H7 (cell line): Measurements from ENCODE around the gene IL3. TPM values are rescaled to one million over a fixed set of nuclear protein-coding genes. Genes with fewer than 3 reads are reported as not detected.

Experiments used
- DNase-seq: peaks from one replicate; pipeline ENCODE4 v3.0.0; 2012
- H3K27me3 ChIP-seq: 2 replicates; pipeline ENCODE4 v1.6.0; 2011; ENCODE audit warnings: mild to moderate bottlenecking, low read length; ENCODE audit not compliant: control insufficient read depth, insufficient read depth
- H3K36me3 ChIP-seq: replicated peaks from 2 replicates; pipeline ENCODE4 v1.5.1; 2011; ENCODE audit warnings: low read length; ENCODE audit not compliant: control insufficient read depth, insufficient read depth
- H3K4me3 ChIP-seq: 2 replicates; pipeline ENCODE4 v1.5.1; 2011; ENCODE audit warnings: low read depth, mild to moderate bottlenecking, control low read depth, low read length, moderate library complexity; ENCODE audit not compliant: insufficient read depth
- total RNA-seq: library from RNA; depleted of rRNA; stranded (reverse); fragments of >200 nt; shearing (Covaris generic); gene quantifications from 2 replicates; pipeline ENCODE4 v1.2.3, GENCODE V29; 2014; rRNA removed

IL3 gene
- total RNA-seq, 1 experiment from 2014 or later = not detected

- DNase-seq = no peak
Observed at GRCh38 chr5:132110930-132111329, 50.5 kb downstream of the IL3 start.

GRCh38 chr5:132112111-132112510, 51.7 kb downstream of the IL3 start:
- Histone ChIP-seq H3K36me3 (no peaks in the 10 kb centered on the region), H3K4me3 (no peak overlapping the region), H3K27me3 (no peaks in the 10 kb centered on the region)
- DNase-seq = no peak

More at GRCh38 chr5:132110930-132111329, 50.5 kb downstream of the IL3 start:
- H3K27me3 ChIP-seq = no peaks in the 10 kb centered on the region
- H3K36me3 ChIP-seq = no peaks in the 10 kb centered on the region
- no peak overlapping the region for H3K4me3 ChIP-seq

Other genes starting within 250 kb of the IL3 start
- not detected in 2 replicates for gene MEIKIN, start 115.0 kb upstream of the IL3 start, total RNA-seq
- 0.28 and 0.85 TPM in 2 replicates for gene ACSL6, start 49.0 kb upstream of the IL3 start, total RNA-seq
- gene CSF2, start 13.1 kb downstream of the IL3 start, total RNA-seq = not detected in 2 replicates
- 5.4 and 8.4 TPM in 2 replicates for gene P4HA2, start 167.2 kb downstream of the IL3 start, total RNA-seq
- 4.7 and 11.2 TPM in 2 replicates for gene PDLIM4, start 197.0 kb downstream of the IL3 start, total RNA-seq
- gene SLC22A4, start 233.7 kb downstream of the IL3 start, total RNA-seq = 0.17 and 0.81 TPM in 2 replicates